K562 (cell line): ENCODE results near the gene LPA. TPM values are rescaled to one million over a fixed set of nuclear protein-coding genes. Genes with fewer than 3 reads are reported as not detected.

Source experiments
- CAMTA2 ChIP-seq: fragments of 250-450 bp; sonication (Bioruptor Pico); conservative IDR thresholded peaks from 2 replicates; pipeline ENCODE4 v1.5.1; 2022
- CC2D1A ChIP-seq: fragments of 450-650 bp; IDR thresholded peaks from 2 replicates; pipeline ENCODE4 v1.6.1; 2017; ENCODE audit warnings: mild to moderate bottlenecking
- CHD1 ChIP-seq: fragments of 200-600 bp; sonication (generic); IDR thresholded peaks from one replicate; pipeline ENCODE4 v1.6.1; 2012; ENCODE audit warnings: mild to moderate bottlenecking, moderate library complexity, low read length, inconsistent platforms
- KLF6 ChIP-seq: fragments of 250-450 bp; sonication (Bioruptor Pico); IDR thresholded peaks from 2 replicates; pipeline ENCODE4 v1.4.0; 2020; ENCODE audit warnings: mild to moderate bottlenecking, moderate library complexity, borderline replicate concordance
- PHF20 ChIP-seq: fragments of 450-650 bp; IDR thresholded peaks from 2 replicates; pipeline ENCODE4 v1.6.1; 2018; ENCODE audit not compliant: partially characterized antibody
- RAD51 ChIP-seq: fragments of 450-650 bp; IDR thresholded peaks from 2 replicates; pipeline ENCODE4 v1.7.1; 2016; ENCODE audit warnings: low read depth, mild to moderate bottlenecking, borderline replicate concordance
- SPI1 ChIP-seq: IDR thresholded peaks from 2 replicates; pipeline ENCODE4 v1.6.1; 2011; ENCODE audit warnings: low read depth, low read length, control low read depth, borderline replicate concordance
- SRSF1 ChIP-seq: fragments of 200-400 bp; formaldehyde crosslinking; IDR thresholded peaks from 2 replicates; pipeline ENCODE4 v1.6.1; 2017; ENCODE audit warnings: mild to moderate bottlenecking, low read depth, low read length, moderate library complexity
- ZNF316 ChIP-seq: fragments of 450-650 bp; IDR thresholded peaks from 2 replicates; pipeline ENCODE4 v1.6.1; 2016
- ZNF561 ChIP-seq: fragments of 450-650 bp; formaldehyde crosslinking; conservative IDR thresholded peaks from 2 replicates; pipeline ENCODE4 v1.4.0; 2020; ENCODE audit warnings: mild to moderate bottlenecking, moderate library complexity
- ZNF830 ChIP-seq: fragments of 250-450 bp; sonication (Bioruptor Pico); IDR thresholded peaks from 2 replicates; pipeline ENCODE4 v1.5.0; 2021; ENCODE audit warnings: mild to moderate bottlenecking
- polyA plus RNA-seq, 8 experiments: library from polyadenylated mRNA; depleted of rRNA in 4 of 8; stranded (reverse) in 5 of 8; unstranded in 3 of 8; fragments of >200 nt; fragmentation: Nextera tagmentation in 2 of 8; fragmentation: Illumina TruSeq in 1 of 8; extraction: Ambion mirVana in 2 of 8; extraction: Trizol in 1 of 8; gene quantifications; 2 replicates each; pipeline versions ENCODE4 v1.2.1 to v1.2.3, GENCODE V29; 2011 to 2014; ENCODE audit warnings: inconsistent platforms in 1 of 8, missing spikeins in 1 of 8
- total RNA-seq, 7 experiments: library from RNA; depleted of rRNA in 6 of 7; stranded (reverse); fragments of >200 nt in 6 of 7; fragmentation: Illumina TruSeq in 2 of 7; extraction: Trizol in 2 of 7; gene quantifications; 2 replicates each; pipeline versions ENCODE4 v1.2.1 to v1.2.3, GENCODE V29; 2011 to 2021; ENCODE audit warnings: low replicate concordance in 1 of 7
- TF ChIP-seq, protein P1 (sequence below): fragments of 250-450 bp; sonication (Bioruptor Pico); IDR thresholded peaks from 2 replicates; pipeline ENCODE4 v1.5.0; 2021; ENCODE audit warnings: mild to moderate bottlenecking, moderate library complexity
- TF ChIP-seq, protein P2 (sequence below), 2 experiments: fragments of 450-650 bp in 1 of 2; sonication (generic) in 1 of 2; formaldehyde crosslinking in 1 of 2; IDR thresholded peaks in 1 of 2; conservative IDR thresholded peaks in 1 of 2; 2 replicates each; pipeline versions ENCODE4 v1.6.1 to v1.8.1; 2016 to 2023; ENCODE audit warnings: mild to moderate bottlenecking in 2 of 2, moderate library complexity in 2 of 2, inconsistent platforms in 1 of 2, missing genetic modification reagents in 1 of 2
- TF ChIP-seq, protein P3 (sequence below), 2 experiments: fragments of 450-650 bp; conservative IDR thresholded peaks; 2 replicates each; pipeline ENCODE4 v1.6.1; 2017; ENCODE audit warnings: mild to moderate bottlenecking in 2 of 2, moderate library complexity in 2 of 2
- TF ChIP-seq, protein P4 (sequence below), 2 experiments: fragments of 250-450 bp in 1 of 2; fragments of 450-650 bp in 1 of 2; sonication (Bioruptor Pico) in 1 of 2; IDR thresholded peaks; 2 replicates each; pipeline versions ENCODE4 v1.6.1 to v1.8.0; 2016 to 2021; ENCODE audit warnings: mild to moderate bottlenecking in 2 of 2, moderate library complexity in 2 of 2, missing compliant biosample characterization in 1 of 2, missing genetic modification characterization in 1 of 2
- TF ChIP-seq, protein P5 (sequence below): sonication (generic); formaldehyde crosslinking; IDR thresholded peaks from 2 replicates; pipeline ENCODE4 v1.9.0; 2022; ENCODE audit warnings: mild to moderate bottlenecking, missing genetic modification reagents
- TF ChIP-seq, protein P6 (sequence below): fragments of 250-450 bp; sonication (Bioruptor Pico); IDR thresholded peaks from 2 replicates; pipeline ENCODE4 v1.8.0; 2021; ENCODE audit warnings: moderate library complexity, mild to moderate bottlenecking, inconsistent platforms

The LPA gene
- total and polyA plus RNA-seq, 9 of the 15 experiments (the other 6 are each of a cell fraction or from before 2014, with no cell fraction given): 0.01 to 0.18 (median 0.07) TPM; not detected in 6

DNA sequence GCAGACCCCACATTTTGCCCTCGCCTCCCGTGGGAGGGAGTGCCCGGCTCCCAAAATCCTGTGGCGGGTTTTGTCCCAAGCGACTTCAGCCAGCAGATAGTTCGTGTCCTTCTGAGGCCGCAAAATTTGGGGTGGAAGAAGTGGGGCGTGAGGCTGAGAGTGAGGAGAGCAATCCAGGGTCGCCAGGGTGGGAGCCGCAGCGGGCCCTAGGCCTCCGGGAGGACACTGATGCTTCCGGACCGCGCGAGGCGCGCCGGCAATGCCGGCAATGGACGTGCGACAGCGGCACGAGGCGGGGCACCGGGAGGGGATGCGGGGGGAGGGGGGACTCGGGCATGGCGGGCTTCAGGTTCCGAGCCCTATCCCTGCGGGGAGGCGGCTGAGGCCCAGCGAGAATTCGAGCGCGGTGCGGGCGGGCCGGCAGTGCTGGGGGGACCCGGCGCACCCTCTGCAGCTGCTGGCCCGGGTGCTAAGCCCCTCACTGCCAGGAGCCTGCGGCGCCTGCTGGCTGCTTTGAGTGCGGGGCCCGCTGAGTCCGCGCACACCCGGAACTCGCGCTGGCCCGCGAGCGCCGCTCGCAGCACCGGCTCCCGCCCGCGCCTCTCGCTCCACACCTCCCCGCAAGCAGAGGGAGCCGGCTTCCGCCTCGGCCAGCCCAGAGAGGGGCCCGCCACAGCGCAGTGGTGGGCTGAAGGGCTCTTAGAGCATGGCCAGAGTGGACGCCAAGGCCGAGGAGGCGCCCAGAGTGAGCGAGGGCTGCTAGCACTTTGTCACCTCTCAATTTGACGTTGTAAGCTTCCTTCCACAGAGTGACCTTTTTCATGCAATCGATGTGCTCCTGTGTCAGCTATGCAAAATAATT is 143.8 kb downstream of the LPA start (continued):
- TF ChIP-seq, protein P1, sequence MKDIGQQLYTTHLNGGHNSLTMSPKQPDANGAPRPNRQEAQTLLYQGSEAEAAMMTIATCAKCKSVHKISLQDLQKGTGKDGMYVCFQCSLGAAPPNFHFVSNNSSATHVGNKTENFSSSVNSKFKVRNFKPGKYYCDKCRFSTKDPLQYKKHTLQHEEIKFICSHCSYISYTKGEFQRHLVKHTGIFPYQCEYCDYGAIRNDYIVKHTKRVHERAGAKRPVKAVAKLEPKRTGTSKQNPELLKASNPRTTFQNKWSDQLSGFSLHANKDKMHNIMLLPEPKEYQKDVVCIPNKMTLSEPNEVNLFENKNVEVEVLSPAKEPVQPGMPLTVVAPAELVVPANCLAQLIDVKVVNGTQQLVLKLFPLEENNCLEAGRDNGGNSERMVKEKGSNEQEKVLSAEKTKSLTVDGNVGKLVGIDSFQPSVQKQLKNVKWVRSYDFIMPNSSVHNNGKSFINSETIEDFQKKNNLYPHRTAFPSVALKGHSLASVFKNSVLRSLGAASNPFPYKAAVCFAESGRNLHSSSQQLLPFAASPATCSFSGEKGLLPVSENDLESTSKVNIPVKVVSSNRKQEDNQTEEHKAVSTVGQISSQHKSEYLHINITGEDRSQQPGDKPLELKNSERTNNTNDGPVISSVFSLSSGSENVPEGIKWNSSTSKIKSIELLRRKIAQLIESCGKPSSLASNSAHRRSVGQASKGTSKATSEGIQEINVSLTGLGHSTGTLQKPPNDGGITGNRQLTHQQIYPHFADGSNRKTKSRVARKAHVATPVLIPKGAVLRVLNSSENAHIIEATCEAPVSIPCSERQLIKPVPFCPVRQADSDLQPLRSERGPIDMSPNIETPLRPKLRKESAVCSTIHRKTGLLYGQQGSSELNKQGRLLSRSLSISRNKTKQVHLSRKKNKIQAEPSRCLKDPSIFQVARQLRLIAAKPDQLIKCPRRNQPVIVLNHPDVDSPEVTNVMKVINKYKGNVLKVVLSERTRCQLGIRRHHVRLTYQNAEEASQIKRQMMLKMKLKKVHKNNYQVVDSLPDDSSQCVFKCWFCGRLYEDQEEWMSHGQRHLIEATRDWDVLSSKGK (CRISPR knock-in tag): no peak
- TF ChIP-seq, protein P2, sequence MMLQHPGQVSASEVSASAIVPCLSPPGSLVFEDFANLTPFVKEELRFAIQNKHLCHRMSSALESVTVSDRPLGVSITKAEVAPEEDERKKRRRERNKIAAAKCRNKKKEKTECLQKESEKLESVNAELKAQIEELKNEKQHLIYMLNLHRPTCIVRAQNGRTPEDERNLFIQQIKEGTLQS (IDR thresholded peaks at IDR 0.05): no peak
- TF ChIP-seq, protein P2 (CRISPR knock-in tag; conservative IDR thresholded peaks at IDR 0.05): peak; percentile 61; the same call in 1 of the 2 replicates
- TF ChIP-seq, protein P3, sequence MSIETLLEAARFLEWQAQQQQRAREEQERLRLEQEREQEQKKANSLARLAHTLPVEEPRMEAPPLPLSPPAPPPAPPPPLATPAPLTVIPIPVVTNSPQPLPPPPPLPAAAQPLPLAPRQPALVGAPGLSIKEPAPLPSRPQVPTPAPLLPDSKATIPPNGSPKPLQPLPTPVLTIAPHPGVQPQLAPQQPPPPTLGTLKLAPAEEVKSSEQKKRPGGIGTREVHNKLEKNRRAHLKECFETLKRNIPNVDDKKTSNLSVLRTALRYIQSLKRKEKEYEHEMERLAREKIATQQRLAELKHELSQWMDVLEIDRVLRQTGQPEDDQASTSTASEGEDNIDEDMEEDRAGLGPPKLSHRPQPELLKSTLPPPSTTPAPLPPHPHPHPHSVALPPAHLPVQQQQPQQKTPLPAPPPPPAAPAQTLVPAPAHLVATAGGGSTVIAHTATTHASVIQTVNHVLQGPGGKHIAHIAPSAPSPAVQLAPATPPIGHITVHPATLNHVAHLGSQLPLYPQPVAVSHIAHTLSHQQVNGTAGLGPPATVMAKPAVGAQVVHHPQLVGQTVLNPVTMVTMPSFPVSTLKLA (conservative IDR thresholded peaks at IDR 0.05): peak; percentile 65 to 83
- no peak for TF ChIP-seq SRSF1
- TF ChIP-seq, protein P4, sequence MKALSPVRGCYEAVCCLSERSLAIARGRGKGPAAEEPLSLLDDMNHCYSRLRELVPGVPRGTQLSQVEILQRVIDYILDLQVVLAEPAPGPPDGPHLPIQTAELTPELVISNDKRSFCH (CRISPR knock-in tag; IDR thresholded peaks at IDR 0.05): no peak
- TF ChIP-seq, protein P4 (tag; IDR thresholded peaks at IDR 0.05): peak; percentile 85
- TF ChIP-seq CAMTA2 (CRISPR knock-in tag): no peak
- TF ChIP-seq ZNF316: no peak
- TF ChIP-seq ZNF830 (CRISPR knock-in tag): no peak
- no peak for TF ChIP-seq ZNF561 (CRISPR knock-in tag)
- TF ChIP-seq CC2D1A: peak; percentile 93
- TF ChIP-seq PHF20: peak; percentile 85
- TF ChIP-seq KLF6: no peak
- TF ChIP-seq, protein P5, sequence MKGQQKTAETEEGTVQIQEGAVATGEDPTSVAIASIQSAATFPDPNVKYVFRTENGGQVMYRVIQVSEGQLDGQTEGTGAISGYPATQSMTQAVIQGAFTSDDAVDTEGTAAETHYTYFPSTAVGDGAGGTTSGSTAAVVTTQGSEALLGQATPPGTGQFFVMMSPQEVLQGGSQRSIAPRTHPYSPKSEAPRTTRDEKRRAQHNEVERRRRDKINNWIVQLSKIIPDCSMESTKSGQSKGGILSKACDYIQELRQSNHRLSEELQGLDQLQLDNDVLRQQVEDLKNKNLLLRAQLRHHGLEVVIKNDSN: no peak
- TF ChIP-seq RAD51: no peak
- no peak for TF ChIP-seq SPI1
- TF ChIP-seq CHD1: no peak
- TF ChIP-seq, protein P6, sequence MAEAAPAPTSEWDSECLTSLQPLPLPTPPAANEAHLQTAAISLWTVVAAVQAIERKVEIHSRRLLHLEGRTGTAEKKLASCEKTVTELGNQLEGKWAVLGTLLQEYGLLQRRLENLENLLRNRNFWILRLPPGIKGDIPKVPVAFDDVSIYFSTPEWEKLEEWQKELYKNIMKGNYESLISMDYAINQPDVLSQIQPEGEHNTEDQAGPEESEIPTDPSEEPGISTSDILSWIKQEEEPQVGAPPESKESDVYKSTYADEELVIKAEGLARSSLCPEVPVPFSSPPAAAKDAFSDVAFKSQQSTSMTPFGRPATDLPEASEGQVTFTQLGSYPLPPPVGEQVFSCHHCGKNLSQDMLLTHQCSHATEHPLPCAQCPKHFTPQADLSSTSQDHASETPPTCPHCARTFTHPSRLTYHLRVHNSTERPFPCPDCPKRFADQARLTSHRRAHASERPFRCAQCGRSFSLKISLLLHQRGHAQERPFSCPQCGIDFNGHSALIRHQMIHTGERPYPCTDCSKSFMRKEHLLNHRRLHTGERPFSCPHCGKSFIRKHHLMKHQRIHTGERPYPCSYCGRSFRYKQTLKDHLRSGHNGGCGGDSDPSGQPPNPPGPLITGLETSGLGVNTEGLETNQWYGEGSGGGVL (CRISPR knock-in tag): no peak
